ENCODE measurements around the gene SLC23A1.

SLC23A1 gene

DNA sequence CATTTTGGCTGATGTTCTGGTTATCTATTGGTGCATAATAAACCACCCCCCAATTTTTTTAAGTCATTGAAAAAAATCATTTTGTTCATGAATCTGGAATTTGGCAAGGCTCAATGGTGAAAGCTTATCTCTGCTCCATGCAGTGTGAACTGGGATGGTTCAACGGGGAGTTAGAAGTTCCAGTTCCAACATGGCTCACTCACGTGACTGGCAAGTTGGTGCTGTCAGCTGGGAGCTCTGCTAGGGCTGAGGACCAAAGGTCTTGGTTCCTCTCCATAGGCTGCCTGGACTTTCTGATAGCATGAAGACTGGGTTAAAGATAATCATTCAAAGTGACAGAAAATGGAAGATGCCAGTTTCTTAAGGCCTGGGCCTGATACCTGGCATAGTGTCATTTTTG, 23.9 kb upstream of the SLC23A1 start:
- DNase-seq, result no peak

DNA sequence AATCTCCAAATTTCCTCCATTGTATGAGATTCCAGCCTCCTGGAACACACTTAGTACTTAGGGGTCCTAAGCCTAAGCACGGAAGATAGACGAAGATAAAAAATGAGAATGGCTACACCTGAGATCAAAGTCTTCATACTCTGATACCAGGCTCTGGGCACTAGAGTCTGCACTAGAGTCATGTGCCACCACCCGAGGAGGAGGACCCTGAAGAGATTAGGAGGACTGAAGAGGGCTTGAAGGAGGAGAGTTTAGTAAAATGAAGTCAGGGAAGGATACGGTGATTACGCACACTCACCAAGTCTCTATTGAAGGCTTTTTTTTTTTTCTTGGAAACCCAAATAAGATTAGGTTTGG, 21.4 kb upstream of the SLC23A1 start:
- DNase-seq, result no peak

DNA sequence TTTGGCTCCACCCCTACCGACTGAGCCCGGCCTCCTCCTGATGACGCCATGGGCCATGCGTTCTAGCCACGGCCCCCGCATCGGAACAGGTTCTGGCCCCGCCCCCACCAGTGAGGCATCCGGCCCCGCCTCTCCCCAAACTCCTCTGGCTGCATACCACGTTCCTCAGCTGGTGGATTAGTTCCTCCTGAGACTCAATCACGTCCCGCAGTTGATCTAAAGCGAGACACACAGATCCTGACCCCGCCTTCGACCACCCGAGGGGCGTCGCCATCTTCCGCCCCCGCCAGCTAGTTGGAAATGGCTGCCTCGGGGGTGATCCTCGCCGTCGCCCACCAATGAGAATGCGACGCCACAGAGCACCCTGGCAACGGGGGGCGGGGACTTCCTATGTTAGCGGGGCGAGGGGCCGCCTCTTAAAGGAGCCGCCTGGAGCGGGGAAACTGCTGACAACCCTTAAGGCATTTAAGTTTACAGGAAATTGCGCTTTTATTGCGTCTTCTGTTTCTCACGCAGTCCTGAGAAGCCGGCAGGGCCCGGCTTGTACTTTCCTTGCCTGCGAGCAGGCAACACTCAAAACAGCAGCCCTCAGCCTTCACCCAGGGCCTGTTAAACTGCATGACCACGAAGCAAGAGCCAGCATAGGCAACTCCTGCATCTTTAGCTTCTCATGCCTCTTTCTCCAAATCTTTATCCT, 20.8 kb upstream of the SLC23A1 start, which contains the start of gene SPATA24:
Gene SPATA24 (minus strand): TSS at position 303 of the 697 bp plus-strand sequence. CDS start 29 bp downstream, at position 274.
- peak; percentile 97 for DNase-seq

DNA sequence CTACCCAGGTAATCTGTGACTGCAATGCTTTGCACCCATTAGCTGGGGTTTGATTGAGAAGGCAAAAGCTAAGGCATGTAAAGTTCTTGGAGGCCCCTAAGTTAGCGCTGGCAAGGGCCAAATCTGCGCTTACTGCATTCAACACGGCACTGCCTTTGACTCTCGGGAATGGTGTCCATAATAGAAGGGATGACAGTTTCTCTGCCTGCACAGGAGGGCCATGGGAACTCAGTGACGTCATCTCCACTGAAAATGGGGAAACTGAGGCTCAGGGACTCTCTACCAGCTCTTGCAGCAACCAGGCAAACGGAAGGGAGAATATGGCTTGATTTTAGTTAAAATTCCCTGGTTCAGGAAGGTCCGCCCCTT, 20.3 kb upstream of the SLC23A1 start:
- DNase-seq, result no peak

DNA sequence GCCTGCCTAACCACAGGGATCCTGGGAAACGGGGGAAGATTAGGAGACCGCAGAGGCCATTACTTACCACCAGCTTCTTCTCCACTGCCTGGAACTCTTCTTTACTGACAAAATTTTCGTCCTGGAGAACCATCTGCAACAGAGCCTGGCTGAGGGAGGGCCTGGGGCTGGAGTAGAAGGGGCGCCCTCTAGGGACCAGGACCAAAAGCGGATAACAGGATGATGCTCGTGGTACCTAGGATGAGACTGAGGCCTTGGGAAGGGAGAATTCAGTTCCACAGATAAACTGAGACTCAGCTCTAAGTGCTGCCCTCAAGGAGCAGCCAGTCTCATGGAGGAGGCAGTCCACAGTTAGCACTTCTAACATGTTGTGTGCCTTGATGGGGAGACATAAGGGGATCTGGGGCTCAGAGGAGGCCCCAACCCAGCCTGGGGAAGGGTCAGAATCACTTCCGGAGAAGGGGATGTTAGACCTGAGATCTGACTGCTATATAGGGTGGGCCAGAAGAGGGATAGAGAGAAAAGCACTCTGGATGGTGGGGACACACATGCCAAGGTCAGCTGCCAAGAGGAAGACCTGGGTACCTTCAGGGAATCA, 19.6 kb upstream of the SLC23A1 start:
- no peak for DNase-seq

DNA sequence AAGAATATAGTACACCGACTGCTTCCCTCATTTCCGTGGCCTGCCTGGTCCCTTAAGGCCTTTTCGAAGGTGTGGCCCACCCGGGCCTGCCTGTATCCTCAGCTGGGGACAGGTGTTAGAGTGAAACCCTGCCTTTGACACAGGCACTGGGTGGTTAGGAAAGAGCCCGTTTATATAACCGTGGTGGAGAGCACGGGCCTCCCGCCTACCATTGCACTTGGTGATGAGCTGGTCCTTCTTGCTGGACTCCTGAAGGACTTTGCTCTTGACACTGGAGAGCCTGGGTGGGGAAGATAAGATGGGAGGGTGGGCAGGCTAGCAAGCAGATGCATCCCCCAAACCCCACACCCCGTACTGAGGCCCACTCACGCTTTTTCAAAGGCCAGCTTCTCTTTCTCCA, 18.4 kb upstream of the SLC23A1 start:
- no peak for DNase-seq

DNA sequence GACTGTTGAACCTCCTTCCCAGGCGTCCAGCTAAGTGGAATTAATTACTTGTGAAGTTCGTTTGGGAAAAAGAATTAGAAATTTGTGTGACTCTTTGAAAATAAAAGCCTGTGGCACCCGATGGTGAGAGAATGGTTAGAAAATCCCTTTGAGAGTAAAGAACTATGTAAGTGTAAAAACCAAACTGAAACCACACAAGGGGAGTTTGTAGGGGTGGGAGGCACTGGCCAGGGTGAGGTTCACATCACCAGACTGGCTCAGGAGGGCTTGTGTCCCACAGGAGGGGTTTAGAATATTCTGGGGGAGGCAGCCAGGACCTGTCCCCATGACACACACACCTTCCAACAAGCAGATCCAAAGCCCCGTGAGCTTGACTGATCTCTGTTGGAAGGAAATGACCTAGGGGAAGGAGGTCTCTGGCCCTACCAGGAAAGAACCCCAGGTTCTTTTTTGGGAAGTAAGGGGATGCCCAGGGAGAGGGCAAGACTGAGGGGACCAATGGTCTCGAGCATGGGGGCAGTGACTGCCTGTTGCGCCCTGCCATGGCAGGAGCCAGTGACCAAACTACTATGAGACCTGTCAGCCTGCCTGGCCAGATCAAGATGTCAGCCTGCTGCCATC, 16.5 kb upstream of the SLC23A1 start:
- no peak for DNase-seq

DNA sequence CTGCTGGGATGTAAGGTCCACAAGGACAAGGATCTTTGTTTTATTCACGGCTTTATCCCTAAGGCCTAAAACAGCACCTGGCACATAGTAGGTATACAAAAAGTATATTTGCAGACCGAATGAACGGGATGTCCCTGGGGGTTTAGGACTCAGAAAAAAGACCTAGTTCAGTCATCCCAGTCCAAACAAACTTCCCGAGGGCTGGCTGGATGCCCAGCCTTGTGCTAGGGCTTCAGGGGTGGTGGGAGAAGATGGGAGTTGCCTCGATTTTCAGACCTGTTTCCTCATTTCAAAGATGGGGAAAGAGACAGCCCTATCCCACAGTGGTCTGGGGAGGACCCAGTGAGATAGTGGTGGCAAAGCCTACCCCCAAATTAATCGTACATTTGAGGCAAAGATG, 14.8 kb upstream of the SLC23A1 start:
- DNase-seq, result no peak

DNA sequence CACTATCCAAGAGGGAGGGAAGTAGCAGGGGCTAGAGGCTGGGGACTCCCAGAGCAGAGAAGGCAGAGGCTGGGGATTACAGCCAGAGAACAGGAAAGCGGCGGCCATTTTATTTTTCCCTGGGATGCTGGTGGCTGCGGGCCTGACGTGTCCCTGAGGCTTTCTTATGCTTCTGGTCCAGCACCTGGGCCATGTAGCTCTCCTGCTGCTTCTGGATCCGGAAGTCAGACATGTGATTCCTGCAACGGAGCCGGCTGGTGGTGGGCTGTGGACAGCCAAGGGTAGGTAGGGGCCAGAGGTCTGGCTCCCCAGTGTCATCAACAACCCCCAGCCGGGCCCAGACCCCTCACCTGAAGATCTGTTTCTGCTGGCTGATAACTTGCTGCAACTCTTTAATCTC, 13.6 kb upstream of the SLC23A1 start:
- DNase-seq, result no peak

DNA sequence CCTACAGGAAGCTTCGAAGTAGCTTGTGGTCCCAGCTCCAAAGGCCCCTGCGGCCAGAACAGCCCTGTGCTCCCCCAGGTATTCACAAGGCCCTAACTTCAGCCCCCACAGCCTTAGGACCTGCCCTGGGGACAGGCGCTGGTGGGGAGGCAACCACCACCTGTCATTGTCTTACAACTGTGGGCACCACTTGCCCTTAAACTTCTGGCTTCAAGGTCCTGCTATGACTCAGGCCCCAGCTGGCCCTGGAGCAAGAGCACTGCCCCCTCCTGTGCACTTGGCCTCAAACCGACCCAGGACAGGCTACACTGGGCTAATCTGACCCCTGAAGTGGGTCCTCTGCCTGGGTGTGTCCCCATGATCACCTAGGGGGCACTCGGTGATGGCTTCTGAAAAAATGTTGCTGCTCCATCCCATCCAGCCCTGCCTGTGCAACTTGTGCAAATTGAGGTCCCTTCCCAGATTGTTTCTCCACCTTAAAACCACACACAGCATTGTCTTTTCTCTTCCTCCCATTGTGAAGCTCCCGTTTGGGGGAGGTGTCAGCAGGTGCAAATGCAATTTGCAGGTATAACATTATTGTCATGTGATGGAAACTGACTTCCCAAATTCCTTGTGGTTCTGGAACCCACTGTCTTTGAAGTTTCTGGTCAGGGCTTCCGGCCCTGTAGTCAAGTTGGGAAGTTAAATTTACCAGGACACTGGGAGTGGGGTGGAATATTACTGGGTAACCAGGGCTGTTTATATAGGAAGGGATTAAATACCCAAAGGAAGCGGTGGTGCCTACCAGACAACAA, 12.9 kb upstream of the SLC23A1 start:
- no peak for DNase-seq

DNA sequence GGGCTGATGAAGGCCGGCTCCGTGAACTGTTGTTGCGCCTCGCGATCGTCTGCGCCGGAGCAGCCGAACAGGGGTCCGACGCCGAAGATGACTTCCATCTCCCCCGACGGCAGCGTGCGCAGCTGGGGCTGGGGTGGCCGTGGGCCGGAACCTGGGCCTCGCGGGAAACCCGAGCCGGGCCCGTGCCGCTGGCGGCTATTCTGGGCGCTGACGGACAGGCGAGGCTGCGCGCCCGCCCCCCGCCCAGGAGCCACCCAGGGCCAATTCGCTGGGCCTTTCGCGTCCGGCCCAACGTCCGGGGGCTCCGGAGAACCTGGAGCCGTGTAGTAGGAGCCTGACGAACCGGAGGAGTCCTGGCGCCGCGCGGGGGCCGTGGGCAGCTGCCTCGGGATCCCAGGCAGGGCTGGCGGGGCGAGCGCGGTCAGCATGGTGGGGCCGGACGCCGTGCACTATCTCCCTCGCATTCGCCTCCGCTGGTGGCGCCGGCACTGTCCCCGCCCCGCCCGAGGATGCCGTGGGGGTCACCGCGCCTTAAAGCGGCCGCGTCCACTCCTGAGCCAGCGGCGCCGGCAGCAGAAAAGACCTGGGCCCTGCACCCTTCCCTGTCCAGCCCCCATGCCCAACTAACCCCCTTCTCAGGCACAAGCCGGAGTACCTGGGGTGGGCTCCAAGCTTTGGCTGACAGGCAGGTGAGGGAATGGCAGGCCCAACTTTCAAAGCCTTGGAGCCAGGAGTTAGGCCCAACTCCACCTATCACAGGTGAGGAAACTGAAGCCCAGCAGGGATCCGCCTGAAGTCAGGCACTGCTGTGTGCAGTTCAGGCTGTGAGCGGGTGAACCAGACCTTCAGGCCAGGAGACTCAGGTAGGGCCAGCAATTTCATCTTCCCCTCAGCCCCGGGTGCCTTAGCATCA, 11.8 kb upstream of the SLC23A1 start, which contains the start of gene PROB1:
Gene PROB1 (minus strand): TSS at position 451 of the 913 bp plus-strand sequence. CDS start 23 bp downstream, at position 428.
- no peak for DNase-seq

DNA sequence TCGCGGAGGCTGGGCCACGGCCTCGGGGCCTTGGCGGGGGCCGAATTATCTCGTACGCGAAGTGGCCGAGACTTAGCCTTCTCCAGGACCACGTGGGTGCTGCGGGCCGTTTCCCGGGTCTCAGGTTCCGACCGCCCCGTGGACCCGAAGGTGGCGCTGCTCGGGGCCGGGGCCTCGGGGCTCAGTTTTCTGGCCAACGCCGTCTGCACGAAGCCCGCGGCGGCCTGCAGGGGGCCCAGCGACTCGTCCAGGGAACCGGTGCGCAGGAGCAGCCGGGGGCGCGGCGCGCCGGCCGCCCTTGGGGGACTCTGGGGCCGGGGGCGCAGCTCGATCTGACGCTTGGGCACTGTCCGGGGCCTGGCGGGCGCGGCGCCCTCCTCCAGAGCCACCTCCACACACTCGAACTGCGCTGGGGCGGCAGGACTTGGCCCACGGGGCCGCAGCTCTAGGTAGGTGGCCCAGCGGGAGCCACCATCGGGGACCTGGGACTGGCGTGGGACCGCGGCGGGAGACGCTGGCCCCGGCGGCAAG, 11.1 kb upstream of the SLC23A1 start:
- DNase-seq, result peak; percentile 28

DNA sequence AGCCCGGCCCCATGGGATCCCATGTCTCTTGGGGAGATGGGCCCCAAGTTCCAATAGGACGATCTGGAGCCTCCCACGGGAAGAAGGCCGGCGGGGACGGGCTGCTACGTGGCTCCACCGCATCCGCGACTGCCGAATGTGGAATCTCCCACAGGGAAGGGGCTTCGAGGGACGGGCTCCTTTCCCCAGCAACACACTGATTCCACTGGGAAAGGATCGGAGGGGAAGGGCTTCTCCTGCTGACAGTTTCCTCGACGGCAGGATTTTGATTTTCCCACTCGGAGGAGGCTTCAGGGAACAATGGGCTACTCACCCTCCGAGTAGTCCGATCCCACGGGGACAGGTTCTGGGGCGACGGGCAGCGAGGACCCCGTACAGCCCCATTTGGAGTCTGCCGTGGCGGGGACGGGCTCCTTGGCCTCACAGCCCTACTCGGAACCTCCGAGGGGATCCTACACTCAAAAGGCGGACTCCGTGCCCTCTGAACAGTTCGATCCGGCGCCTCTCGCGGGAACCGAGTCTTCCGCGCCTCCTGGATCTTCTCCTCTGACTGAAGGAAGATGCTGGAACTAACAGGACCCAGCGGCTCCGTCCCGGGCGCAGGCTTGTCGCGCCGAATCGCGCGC, 10.5 kb upstream of the SLC23A1 start:
- DNase-seq, result no peak

DNA sequence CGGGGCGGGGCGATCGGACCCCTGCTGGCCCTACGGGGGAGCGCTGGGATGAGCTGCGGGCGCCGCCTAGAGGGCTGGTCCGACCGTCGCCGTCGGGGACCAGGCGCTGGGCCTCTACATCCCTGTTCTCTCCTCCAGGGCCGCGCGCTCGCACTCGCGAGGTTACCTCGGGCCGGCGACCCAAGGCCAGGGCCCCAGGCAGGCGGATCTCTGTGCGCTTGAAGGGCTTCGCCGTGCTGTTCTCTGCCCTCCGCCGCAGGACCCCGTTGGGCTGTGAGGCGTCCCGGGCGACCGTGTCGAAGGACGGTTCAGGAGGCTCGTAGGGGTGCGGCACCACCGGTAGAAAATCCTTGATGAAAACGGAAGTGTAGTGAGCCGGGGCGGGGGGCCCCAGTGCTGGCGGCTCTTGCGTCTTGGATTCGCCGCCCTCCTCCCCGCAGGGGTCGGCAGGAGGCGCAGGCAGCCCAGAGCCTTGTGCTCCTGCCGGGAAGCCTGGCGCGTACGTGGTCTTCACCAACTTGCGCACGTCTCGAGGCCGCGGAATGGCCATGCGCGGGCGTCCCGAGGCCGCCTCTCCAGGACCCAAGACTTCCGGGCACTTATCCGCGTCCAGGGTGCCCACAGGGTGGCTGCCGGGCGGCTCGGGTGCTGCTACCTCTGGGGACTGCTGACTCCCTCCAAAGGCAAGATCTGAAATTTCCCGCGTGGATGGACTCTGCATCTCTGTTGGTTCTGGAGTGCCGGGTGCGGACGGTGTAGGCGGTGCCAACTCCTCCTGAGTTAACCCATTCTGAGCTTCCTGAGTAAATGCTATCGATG, 9.8 kb upstream of the SLC23A1 start:
- peak; percentile 70 for DNase-seq

DNA sequence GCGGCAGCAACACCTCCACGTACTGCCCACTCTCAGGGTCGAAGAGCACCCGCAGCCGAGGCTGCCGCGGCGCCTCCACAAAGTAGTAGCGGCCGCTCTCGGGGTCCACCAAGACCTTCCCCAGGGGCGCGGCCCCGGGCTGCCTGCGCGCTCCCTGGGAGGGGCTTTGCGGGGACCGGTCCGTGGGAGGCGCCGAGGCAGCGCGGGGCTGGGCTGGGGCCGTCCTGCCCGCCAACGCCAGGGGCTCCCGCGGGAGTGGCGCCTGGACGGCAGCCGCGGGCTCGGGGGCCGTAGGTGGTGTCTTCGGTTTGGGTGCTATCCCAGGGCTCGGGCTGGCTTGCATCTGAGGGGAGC, 9.2 kb upstream of the SLC23A1 start:
- DNase-seq, result no peak

DNA sequence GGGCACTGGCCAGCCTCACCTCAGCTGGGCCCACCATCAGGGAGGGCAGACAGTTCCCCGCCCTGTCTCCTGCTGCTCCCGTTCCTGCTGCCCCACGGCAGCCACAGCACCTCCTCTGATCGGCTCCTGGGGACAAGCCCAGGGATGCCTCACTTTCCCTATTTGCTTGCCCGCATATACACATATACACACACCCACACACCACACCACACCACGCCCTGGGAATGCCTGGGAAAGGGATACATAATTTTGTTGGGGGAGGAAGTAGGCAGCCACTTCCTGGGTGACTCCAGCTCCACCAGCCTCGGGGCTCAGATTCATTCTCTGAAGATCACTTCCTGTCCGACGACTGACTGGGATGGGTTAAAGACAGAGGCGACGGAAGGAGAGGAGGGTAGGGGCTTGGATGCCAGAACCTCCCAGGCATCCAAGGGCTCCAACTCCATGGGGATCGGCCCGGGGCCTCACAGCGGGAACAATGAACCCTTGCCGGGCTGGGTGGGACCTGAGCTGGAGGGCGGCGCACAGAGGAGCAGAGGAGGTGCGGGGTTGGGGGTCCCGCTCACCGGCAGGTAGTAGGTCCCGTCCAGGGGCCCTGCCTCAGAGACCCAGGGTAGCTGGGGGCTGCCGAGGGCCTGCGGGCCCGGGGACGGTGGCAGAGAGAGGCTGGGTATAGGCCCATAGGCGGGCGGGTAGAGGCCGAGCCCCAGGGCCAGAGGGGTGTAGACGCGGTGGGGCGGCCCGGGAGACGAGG, 8.7 kb upstream of the SLC23A1 start:
- DNase-seq, result no peak

DNA sequence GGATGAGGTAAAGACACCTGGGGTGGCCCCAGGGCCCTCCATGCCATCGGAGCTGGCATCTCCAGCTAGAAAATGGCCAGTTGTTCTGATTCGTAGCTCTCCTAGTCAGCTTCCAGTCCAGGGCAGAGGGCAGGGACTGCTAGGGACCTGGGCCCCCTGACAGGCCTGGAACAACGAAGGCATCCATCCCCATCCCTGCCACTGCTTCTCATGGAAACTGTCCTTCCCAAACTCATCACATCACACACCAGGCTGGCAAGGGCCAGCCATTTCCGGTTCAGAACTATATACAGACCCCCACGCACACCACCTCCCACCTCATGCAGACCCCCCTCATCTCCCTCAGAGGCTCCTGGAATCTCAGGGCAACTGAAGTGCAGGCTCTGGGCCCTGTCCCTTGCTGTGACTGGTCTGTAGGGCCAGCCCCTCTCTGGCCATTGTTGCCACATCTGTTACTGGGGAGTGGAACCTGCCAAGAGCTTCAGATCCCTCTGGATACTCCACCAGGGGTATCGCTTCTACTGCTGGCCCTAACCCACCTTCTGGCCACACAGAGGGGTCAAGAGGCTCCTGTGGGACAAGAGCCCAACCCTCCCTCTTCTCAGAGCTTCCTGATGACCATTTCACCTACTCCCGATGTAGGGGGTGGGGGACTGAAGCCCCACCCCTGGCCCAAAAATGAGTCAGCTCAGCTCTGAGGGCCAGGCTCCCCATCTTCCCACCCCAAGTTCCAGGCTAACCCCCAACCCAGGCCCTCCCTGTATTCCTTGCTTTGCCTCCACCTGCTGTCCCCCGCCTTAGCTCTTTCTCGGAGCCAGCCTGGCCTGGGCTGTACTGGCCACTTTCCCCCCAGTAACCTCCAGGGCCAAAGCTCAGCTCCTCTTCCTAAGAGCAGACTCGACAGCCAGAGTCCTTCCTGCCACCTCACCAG, 7.8 kb upstream of the SLC23A1 start:
- DNase-seq, result no peak

DNA sequence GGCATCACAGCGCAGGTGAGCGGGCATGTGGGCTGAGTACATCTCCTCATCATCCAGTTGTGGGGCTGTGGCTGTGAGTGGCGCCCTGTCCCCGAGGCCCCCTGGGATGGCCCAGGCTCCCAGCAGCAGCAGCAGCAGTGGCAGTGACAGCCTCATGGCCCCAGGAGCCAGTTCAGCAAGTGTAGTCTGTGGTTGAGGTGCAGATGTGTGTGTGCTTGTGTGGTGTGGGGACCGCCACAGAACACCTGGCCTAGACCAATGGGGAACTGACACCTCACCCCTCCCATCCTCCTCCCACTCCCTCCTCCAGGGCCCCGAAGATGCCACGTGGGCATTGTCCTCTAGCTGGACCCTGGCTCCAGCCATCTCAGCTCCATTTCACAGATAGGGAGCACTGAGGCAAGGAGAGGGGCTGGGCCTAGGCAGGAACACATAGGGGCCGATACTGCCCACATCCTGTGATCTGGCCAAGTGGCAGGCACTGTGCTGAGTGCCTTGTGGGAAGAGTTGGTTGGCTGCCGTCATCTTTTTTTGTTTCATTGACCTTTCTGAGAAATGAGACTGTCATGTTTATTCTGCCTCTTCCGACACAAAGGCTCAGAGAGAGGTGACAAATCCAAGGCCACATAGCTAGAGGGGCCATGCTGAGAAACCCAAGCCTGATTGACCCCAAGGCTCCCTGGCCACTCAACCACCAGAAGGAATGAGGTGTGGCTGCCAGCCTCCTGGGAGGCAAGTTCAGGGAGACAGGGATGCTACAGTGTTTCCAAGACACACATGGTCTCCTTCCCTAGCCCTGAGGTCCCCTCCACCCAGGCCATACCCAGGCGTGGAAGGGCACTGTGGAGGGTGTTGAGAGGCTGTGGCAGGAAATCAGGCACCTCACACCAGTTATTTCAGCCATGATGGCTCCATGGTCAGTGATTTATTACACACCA, 6.9 kb upstream of the SLC23A1 start, which contains the start of gene MZB1:
Gene MZB1 (minus strand): TSS at position 213 of the 938 bp plus-strand sequence. CDS start 57 bp downstream, at position 156.
- peak; percentile 53 for DNase-seq
